Measurements from ENCODE around the gene SDHA.

Gene SDHA

GRCh38 chr5:186091-187041, 31.8 kb upstream of the SDHA start:
- DNase-seq (ENCODE audit: extremely low read depth, low read depth) = no peak
- TF ChIP-seq CTCF (IDR thresholded peaks at IDR 0.05; ENCODE audit: low read depth, low read length) = no peak

DNA sequence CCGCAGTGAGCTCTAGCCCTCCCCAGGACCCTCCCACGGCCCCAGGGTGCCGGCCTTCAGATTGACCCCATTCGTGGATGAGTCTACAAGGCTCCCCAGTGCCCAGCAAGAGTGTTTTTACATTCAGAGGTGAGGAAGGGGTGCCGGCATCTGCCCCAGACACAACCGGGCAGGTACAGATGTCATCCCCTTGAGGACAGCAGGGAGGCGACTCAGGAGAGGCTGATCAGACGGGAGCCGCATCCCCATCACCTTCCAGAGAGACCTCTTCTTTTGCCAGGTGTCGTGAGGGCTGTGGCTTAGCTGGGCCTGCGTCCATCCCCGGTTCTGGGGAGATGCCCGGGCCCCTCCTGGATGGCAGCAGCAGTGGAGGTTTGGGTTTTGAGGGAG, 31.1 kb upstream of the SDHA start:
- no peak for TF ChIP-seq CTCF (IDR thresholded peaks at IDR 0.05; ENCODE audit: low read depth, low read length)
- no peak for DNase-seq (ENCODE audit: extremely low read depth, low read depth)

GRCh38 chr5:187617-188451, 30.3 kb upstream of the SDHA start:
- no peak for DNase-seq (ENCODE audit: extremely low read depth, low read depth)
- TF ChIP-seq CTCF (IDR thresholded peaks at IDR 0.05; ENCODE audit: low read depth, low read length) = no peak

- DNase-seq (ENCODE audit: extremely low read depth, low read depth) = peak; percentile 58
- peak; percentile 92 for TF ChIP-seq CTCF (IDR thresholded peaks at IDR 0.05; ENCODE audit: low read depth, low read length)
Measured at GRCh38 chr5:188488-189481, 29.3 kb upstream of the SDHA start.

DNA sequence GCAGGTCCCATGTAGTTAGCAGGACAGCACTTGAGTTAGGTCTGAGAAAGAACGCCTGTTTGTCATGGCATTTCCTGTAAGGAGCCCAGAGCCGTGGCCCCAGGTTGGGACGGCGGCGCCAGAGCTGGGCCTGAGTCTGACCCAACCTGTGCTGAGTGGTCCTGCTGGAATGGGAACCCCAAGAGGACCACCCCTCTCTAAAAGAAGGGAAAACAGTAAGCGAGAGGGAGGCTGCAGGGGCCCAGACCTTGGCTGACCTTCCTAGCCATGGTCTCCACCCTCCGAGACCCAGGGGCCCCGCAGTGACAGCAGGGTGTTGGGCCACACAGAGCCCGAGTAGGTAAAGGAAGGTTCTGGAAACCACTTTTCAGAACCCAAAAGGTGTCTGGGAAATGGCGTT, 28.6 kb upstream of the SDHA start:
- TF ChIP-seq CTCF (IDR thresholded peaks at IDR 0.05; ENCODE audit: low read depth, low read length) = no peak
- no peak for DNase-seq (ENCODE audit: extremely low read depth, low read depth)

GRCh38 chr5:189976-190365, 28.1 kb upstream of the SDHA start:
- DNase-seq (ENCODE audit: extremely low read depth, low read depth) = no peak
- no peak for TF ChIP-seq CTCF (IDR thresholded peaks at IDR 0.05; ENCODE audit: low read depth, low read length)
